Measurements from ENCODE around the gene TMEM182. TPM values are rescaled to one million over a fixed set of nuclear protein-coding genes. Genes with fewer than 3 reads are reported as not detected.

Gene TMEM182
- total RNA-seq, 1 experiment from 2014 or later, result 9.1 TPM

GRCh38 chr2:102764083-102764482 lies 2.3 kb downstream of the TMEM182 start:
- no peak for DNase-seq (ENCODE audit: extremely low read depth, low read depth)

GRCh38 chr2:102765061-102765460 lies 3.2 kb downstream of the TMEM182 start:
- no peak for DNase-seq (ENCODE audit: extremely low read depth, low read depth)

GRCh38 chr2:102768253-102768652 lies 6.4 kb downstream of the TMEM182 start:
- no peak for DNase-seq (ENCODE audit: extremely low read depth, low read depth)

- no peak for DNase-seq (ENCODE audit: extremely low read depth, low read depth)
These were observed 7.1 kb downstream of the TMEM182 start for GRCh38 chr2:102768892-102769291.

GRCh38 chr2:102770506-102770905 lies 8.7 kb downstream of the TMEM182 start:
- DNase-seq (ENCODE audit: extremely low read depth, low read depth), result no peak

DNA sequence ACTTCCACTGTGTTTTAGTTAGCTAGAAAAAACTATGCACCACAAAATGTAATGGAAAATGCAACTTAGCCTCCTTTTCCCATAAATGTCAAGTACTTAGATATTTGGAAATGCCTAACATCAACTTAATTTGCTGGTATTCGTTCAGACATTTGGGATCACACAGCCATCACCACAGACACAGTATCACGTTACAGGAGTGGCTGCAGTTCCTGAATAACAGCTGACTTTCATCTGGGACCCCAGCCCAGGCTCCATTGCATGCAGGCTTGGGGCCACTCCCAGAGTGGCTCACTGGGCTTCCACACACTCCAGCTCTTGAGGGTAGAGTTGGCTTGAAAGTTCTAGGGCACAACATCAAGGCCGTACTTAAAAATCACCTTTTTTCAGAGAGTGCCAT lies 9.3 kb downstream of the TMEM182 start:
- DNase-seq (ENCODE audit: extremely low read depth, low read depth), result no peak

- DNase-seq (ENCODE audit: extremely low read depth, low read depth), result no peak
These were observed 10.8 kb downstream of the TMEM182 start for GRCh38 chr2:102772659-102773058.

- DNase-seq (ENCODE audit: extremely low read depth, low read depth), result no peak
These were observed 11.4 kb downstream of the TMEM182 start for GRCh38 chr2:102773149-102773705.

DNA sequence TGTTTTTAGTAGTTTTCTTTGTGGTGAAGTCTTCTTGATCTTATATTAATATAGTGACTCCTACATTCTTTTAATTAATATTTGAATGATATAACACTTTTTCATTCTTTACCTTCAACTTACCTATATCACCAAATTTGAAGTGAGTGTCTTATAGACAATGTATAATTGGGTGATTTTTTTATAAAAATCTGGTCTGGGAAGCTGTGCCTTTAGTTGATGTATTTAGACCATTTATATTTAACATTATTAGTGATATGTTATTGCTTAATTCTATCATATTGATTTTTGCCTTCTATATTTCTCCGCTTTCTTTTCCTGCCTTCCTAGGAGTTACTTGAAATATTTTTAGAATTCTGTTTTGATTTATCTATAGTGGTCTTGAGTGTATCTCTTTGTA lies 16.4 kb downstream of the TMEM182 start:
- DNase-seq (ENCODE audit: extremely low read depth, low read depth), result no peak

GRCh38 chr2:102780467-102780866 lies 18.6 kb downstream of the TMEM182 start:
- no peak for DNase-seq (ENCODE audit: extremely low read depth, low read depth)

DNA sequence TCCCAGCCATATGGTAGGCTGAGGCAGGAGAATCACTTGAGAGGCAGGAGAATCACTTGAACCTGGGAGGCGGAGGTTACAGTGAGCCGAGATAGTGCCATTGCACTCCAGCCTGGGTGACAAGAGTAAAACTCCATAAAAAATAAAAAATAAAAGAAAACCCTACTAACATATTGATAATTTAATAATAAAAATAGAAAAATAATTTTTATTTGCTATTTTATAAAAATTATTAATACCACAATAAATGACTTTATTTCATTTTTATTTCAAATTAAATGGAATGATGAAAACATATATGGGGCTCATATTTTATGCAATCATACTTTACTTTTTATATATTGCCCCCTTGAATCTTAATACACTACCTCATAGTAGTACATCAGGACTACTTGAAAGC lies 20.4 kb downstream of the TMEM182 start:
- no peak for DNase-seq (ENCODE audit: extremely low read depth, low read depth)

DNA sequence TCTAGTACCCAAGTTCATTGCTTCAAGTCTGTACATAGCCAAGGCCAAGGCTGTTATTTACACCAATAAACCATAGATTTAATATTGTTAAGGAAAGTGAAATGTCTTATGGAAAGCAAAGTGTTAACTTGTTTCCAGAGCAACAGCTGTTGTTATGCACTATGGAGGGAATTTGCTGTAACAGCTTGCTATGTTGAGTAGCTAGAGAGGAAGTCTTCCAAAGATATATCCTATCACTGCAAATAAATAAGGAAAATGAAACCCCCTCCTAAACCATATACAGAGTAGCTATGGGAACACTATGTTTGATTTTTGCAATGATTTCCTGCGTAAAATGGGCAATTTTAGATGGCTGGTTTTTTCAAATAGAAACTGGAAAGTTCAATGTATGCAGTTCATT lies 21.1 kb downstream of the TMEM182 start:
- DNase-seq (ENCODE audit: extremely low read depth, low read depth), result no peak

- DNase-seq (ENCODE audit: extremely low read depth, low read depth), result no peak
These were observed 21.8 kb downstream of the TMEM182 start for GRCh38 chr2:102783506-102784183.

DNA sequence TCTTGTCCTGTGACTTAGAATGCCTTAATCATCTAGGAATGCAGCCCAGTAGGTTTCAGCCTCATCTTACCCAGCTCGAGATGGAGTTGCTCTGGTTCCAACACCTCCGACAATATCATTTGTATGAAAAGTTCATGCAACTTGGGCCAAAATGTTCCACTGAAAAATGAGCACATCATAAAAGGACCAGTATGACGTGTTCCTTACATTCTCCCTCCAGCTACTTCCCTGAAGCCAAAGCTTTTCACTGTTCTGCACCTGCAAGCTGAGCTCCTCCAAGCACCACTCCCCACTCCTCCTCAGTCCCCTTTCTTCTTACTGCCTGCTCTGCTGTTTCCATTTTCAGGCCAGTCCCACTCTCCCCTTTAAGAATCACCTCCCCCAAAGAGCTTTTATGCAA lies 23.1 kb downstream of the TMEM182 start:
- DNase-seq (ENCODE audit: extremely low read depth, low read depth), result no peak

- no peak for DNase-seq (ENCODE audit: extremely low read depth, low read depth)
These were observed 26.5 kb downstream of the TMEM182 start for GRCh38 chr2:102788216-102788884.

DNA sequence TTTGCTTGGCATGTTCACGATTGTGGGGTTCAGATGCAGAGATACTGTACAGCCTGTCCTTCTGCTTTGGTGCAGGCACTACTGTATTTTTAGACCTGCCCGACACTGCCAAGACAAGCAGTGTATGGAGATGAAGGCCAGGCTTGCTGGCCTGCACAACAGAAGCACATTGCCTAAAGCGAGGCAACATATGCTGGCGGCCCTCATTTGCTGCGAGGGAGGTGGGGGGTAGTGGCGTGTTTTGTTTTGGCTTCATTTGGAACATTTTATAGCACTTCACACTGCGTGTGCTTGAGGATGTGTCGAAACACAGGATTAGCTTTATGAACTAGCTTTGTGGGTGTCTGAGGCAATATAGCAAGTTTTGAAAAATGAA lies 27.0 kb downstream of the TMEM182 start:
- no peak for DNase-seq (ENCODE audit: extremely low read depth, low read depth)

DNA sequence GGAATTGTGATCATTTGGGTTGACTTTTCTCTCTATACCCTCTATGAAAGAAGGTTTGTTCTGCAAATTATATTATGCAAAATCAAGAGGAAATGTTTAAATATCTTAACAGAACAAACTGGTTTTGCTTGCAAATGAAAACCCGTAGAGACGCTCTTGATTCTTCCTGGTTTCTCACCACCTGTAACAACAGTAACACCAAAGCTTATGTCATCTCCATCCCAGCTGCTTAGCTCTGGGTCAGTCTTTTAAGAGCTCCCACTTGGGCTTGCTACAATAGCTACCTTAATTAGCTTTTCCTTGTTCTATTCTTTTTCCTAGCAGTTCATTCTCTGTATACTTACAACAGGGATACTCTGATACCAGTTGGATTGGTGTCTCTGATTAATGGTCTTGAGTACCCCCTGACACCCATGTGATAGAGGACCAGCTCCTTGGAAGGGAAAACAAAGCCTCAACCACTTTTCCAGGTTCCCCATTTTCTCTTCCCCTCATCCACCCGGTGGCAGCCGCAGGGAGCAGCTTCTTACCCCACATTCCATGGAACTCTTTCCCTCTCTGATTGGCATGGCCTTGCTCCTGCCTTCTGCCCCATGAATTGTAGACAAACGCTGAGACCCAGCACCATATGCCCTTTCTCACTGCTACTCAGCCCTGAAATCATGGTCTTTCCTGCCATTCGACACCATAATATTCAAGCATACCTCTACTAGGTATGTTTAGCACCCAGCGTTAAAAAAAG lies 27.7 kb downstream of the TMEM182 start:
- no peak for DNase-seq (ENCODE audit: extremely low read depth, low read depth)

GRCh38 chr2:102790091-102790455 lies 28.2 kb downstream of the TMEM182 start:
- DNase-seq (ENCODE audit: extremely low read depth, low read depth), result no peak

DNA sequence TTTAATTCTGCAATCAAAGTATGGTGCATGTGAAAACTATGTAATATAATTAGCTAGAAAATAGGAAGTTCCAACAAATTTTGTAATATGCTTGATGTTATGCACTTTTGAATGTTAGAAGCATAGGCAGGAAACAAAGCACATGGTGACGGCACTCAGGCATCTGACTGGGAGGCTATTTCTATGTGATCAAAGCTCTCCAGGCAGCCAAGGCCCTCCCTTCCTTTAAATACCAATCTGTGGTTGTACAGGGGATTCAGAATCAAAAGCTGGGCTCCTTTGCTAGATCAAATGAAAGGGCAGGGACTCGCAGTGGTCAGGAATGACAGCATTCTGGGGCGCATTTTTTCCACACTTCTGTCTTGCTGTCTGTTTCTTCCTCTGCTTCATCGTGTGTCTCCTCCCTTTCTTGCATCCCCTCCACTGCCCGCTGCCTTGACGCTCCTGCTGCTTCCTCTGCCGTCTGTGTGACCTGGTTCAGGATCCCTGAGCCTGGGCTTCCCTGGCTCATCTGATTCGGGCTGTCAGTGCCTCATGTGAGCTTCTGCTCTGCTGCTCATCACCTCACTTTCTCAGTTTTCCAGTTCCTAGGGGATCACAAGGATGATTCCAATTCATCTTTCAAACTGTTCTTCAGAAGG lies 30.9 kb downstream of the TMEM182 start:
- no peak for DNase-seq (ENCODE audit: extremely low read depth, low read depth)

- no peak for DNase-seq (ENCODE audit: extremely low read depth, low read depth)
These were observed 33.8 kb downstream of the TMEM182 start for GRCh38 chr2:102795641-102796040.

DNA sequence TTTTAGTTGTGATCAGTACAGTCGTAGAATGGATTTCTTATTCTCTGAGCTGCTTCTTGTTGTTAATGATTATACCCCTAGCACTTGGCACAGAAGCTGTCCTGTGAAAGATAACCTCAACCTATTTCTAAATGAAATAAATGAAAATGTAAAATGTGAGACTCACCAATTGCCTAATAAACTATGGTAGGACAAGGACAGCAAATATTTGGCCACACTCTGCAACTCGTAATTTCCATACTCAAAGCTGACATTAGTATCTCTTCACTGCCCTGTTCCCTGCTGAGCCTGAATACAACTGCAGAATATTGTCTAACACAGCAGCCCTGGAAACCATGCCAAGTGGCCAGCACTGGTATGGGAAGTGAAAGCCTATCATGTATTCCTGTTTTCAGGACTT lies 34.5 kb downstream of the TMEM182 start:
- no peak for DNase-seq (ENCODE audit: extremely low read depth, low read depth)

Measured in NCI-H460 (cell line).